K562 (cell line): ENCODE data around the gene LRCOL1. TPM values are rescaled to one million over a fixed set of nuclear protein-coding genes. Genes with fewer than 3 reads are reported as not detected.

ENCODE experiments used
- ATAC-seq: fragments of 200-7000 bp; cut with Tn5 transposase; 3 replicates; pipeline ENCODE4 v1.9.1; 2020; ENCODE audit warnings: moderate library complexity
- BruUV-seq: library from RNA; stranded (reverse); fragments of 400-500 nt; replicated peaks from 2 replicates; lab custom pipeline; 2021; lab: Mats Ljungman, UMichigan
- CTCF ChIA-PET: fragments of 300-600 bp; formaldehyde crosslinking; extraction: SDS; loops from one replicate; lab custom pipeline; 2021; ENCODE audit warnings: low intra/inter-chr PET ratio; lab: Yijun Ruan, JAX
- POLR2A ChIA-PET: fragments of 300-600, 350-650 bp; sonication (Branson Sonifier 250); formaldehyde crosslinking; extraction: SDS; loops from one replicate; lab custom pipeline; 2021; ENCODE audit warnings: antibody characterized with exemption, inconsistent platforms; lab: Yijun Ruan, JAX
- DNase-seq, 4 experiments: peaks; one replicate each; pipeline versions ENCODE4 v3.0.0 to v3.0.0-alpha.2; 2011 to 2018; ENCODE audit warnings: low spot score in 3 of 4, mixed read lengths in 3 of 4; ENCODE audit errors: extremely low read depth in 1 of 4
- FAIRE-seq: peaks from 2 replicates; lab custom pipeline; 2011; peaks lifted over from hg19 to GRCh38; lab: Jason Lieb, UNC
- H2AFZ ChIP-seq: 2 replicates; pipeline ENCODE4 v1.6.0; 2011; ENCODE audit warnings: low read depth, low read length, control low read depth, inconsistent platforms
- H3K27ac ChIP-seq: fragments of 200-600 bp; 3 replicates; pipeline ENCODE4 v1.8.0; 2011; ENCODE audit warnings: low read depth, mild to moderate bottlenecking, control low read depth, inconsistent platforms, low read length, moderate library complexity, mixed read lengths; ENCODE audit errors: extremely low read depth
- H3K27me3 ChIP-seq, 2 experiments: fragments of 300-600 bp in 1 of 2; 2 replicates in 1 of 2; 3 replicates in 1 of 2; pipeline versions ENCODE4 v1.6.0 to v1.8.0; 2011; ENCODE audit warnings: inconsistent platforms in 2 of 2, low read length in 2 of 2, mild to moderate bottlenecking in 1 of 2, mixed read lengths in 1 of 2, moderate library complexity in 1 of 2; ENCODE audit not compliant: control insufficient read depth in 2 of 2, insufficient read depth in 2 of 2
- H3K36me3 ChIP-seq: fragments of 300-600 bp; 3 replicates; pipeline ENCODE4 v1.8.0; 2011; ENCODE audit warnings: mild to moderate bottlenecking, low read length, inconsistent platforms; ENCODE audit not compliant: control insufficient read depth, insufficient read depth
- H3K4me1 ChIP-seq, 2 experiments: fragments of 200-600 bp in 1 of 2; replicated peaks in 1 of 2; 2 replicates in 1 of 2; 3 replicates in 1 of 2; pipeline versions ENCODE4 v1.5.1 to v1.8.0; 2011; ENCODE audit warnings: inconsistent platforms in 2 of 2, low read length in 2 of 2, mild to moderate bottlenecking in 1 of 2, mixed read lengths in 1 of 2, moderate library complexity in 1 of 2; ENCODE audit not compliant: control insufficient read depth in 2 of 2, insufficient read depth in 2 of 2
- H3K4me2 ChIP-seq: 2 replicates; pipeline ENCODE4 v1.6.1; 2011; ENCODE audit warnings: low read length, control low read depth, inconsistent platforms, mixed read lengths; ENCODE audit not compliant: insufficient read depth
- H3K4me3 ChIP-seq: fragments of 200-600 bp; sonication (generic), shearing (Covaris generic); 2 replicates; pipeline ENCODE4 v1.5.1; 2016; ENCODE audit warnings: control low read depth, inconsistent platforms
- H3K79me2 ChIP-seq: fragments of 200-600 bp; 3 replicates; pipeline ENCODE4 v1.8.0; 2011; ENCODE audit warnings: low read length, inconsistent platforms; ENCODE audit not compliant: control insufficient read depth, insufficient read depth
- H3K9ac ChIP-seq, 2 experiments: 2 replicates each; pipeline versions ENCODE4 v1.6.0 to v1.6.1; 2011; ENCODE audit warnings: low read depth in 2 of 2, low read length in 2 of 2, control low read depth in 1 of 2, inconsistent platforms in 1 of 2, mild to moderate bottlenecking in 1 of 2, mixed read lengths in 1 of 2; ENCODE audit not compliant: insufficient read depth in 1 of 2
- H3K9me1 ChIP-seq: one replicate; pipeline ENCODE4 v1.6.0; 2011; ENCODE audit warnings: inconsistent platforms, mild to moderate bottlenecking, low read length, moderate library complexity; ENCODE audit not compliant: control insufficient read depth, insufficient read depth
- H3K9me3 ChIP-seq: replicated peaks from 2 replicates; pipeline ENCODE4 v1.5.1; 2011; ENCODE audit warnings: low read depth, low read length, inconsistent platforms; ENCODE audit not compliant: control insufficient read depth, insufficient read depth
- H4K20me1 ChIP-seq: replicated peaks from 2 replicates; pipeline ENCODE4 v1.6.1; 2011; ENCODE audit warnings: low read length, inconsistent platforms, mixed read lengths; ENCODE audit not compliant: control insufficient read depth, insufficient read depth
- BHLHE40 ChIP-seq: IDR thresholded peaks from 2 replicates; pipeline ENCODE4 v1.6.1; 2011; ENCODE audit warnings: low read length, improper control_type of control experiment
- CC2D1A ChIP-seq: fragments of 450-650 bp; IDR thresholded peaks from 2 replicates; pipeline ENCODE4 v1.6.1; 2017; ENCODE audit warnings: mild to moderate bottlenecking
- CCAR2 ChIP-seq: fragments of 200-400 bp; formaldehyde crosslinking; IDR thresholded peaks from 2 replicates; pipeline ENCODE4 v1.6.1; 2017; ENCODE audit warnings: mild to moderate bottlenecking, low read depth, low read length
- CREM ChIP-seq: IDR thresholded peaks from 2 replicates; pipeline ENCODE4 v1.6.1; 2014; ENCODE audit warnings: antibody characterized with exemption, low read depth
- L3MBTL2 ChIP-seq: fragments of 450-650 bp; IDR thresholded peaks from 2 replicates; pipeline ENCODE4 v1.6.1; 2016; ENCODE audit warnings: mild to moderate bottlenecking, moderate library complexity
- RAD21 ChIP-seq, 2 experiments: fragments of 250-450 bp in 1 of 2; fragments of 450-650 bp in 1 of 2; sonication (Bioruptor Pico) in 1 of 2; formaldehyde crosslinking in 1 of 2; IDR thresholded peaks in 1 of 2; conservative IDR thresholded peaks in 1 of 2; 2 replicates each; pipeline versions ENCODE4 v1.4.0 to v1.8.0; 2020 to 2022; ENCODE audit warnings: mild to moderate bottlenecking in 2 of 2, moderate library complexity in 1 of 2
- RBFOX2 ChIP-seq: fragments of 200-400 bp; formaldehyde crosslinking; IDR thresholded peaks from 2 replicates; pipeline ENCODE4 v1.6.1; 2017; ENCODE audit warnings: low read depth, mild to moderate bottlenecking, low read length, moderate library complexity
- SMARCB1 ChIP-seq: IDR thresholded peaks from 2 replicates; pipeline ENCODE4 v1.6.1; 2011; ENCODE audit warnings: improper control_type of control experiment, low read depth; ENCODE audit not compliant: insufficient read length
- SMC3 ChIP-seq: conservative IDR thresholded peaks from 2 replicates; pipeline ENCODE4 v1.6.1; 2011; ENCODE audit warnings: low read depth, low read length, improper control_type of control experiment; ENCODE audit not compliant: insufficient read depth
- STAG1 ChIP-seq: sonication (generic); formaldehyde crosslinking; IDR thresholded peaks from 2 replicates; pipeline ENCODE4 v1.5.0; 2020; ENCODE audit warnings: missing genetic modification reagents, borderline replicate concordance
- TEAD4 ChIP-seq, 2 experiments: sonication (generic) in 1 of 2; formaldehyde crosslinking in 1 of 2; IDR thresholded peaks; 2 replicates each; pipeline versions ENCODE4 v1.6.1 to v1.8.0; 2012 to 2022; ENCODE audit warnings: borderline replicate concordance in 1 of 2, inconsistent platforms in 1 of 2, low read length in 1 of 2, mild to moderate bottlenecking in 1 of 2, missing genetic modification reagents in 1 of 2
- ZNF121 ChIP-seq: sonication (generic); formaldehyde crosslinking; conservative IDR thresholded peaks from 2 replicates; pipeline ENCODE4 v1.8.0; 2022; ENCODE audit warnings: missing genetic modification reagents
- ZNF347 ChIP-seq: fragments of 450-650 bp; formaldehyde crosslinking; IDR thresholded peaks from 2 replicates; pipeline ENCODE4 v1.4.0; 2020; ENCODE audit warnings: low read depth, mild to moderate bottlenecking, moderate library complexity
- WGBS: fragments of 100-300 bp; shearing (Covaris generic); methylation state at CpG from one replicate; pipeline ENCODE4 v1.1.6; 2016; ENCODE audit warnings: low coverage, mixed read lengths; ENCODE audit not compliant: insufficient coverage; ENCODE audit errors: missing lambda C conversion rate; 5-methylcytosine and 5-hydroxymethylcytosine counted together
- in situ Hi-C: fragments of 300-500 bp; cut with MboI; formaldehyde crosslinking; loops from 4 replicates; pipeline ENCODE4 v1.15.0; 2018; ENCODE audit warnings: inconsistent platforms, mixed read lengths
- intact Hi-C: fragments of 100-400 bp; cut with micrococcal nuclease; formaldehyde crosslinking; loops from 2 replicates; pipeline ENCODE4 v1.14.2; 2022
- polyA plus RNA-seq, 8 experiments: library from polyadenylated mRNA; depleted of rRNA in 4 of 8; stranded (reverse) in 5 of 8; unstranded in 3 of 8; fragments of >200 nt; fragmentation: Nextera tagmentation in 2 of 8; fragmentation: Illumina TruSeq in 1 of 8; extraction: Ambion mirVana in 2 of 8; extraction: Trizol in 1 of 8; gene quantifications; 2 replicates each; pipeline versions ENCODE4 v1.2.1 to v1.2.3, GENCODE V29; 2011 to 2014; ENCODE audit warnings: inconsistent platforms in 1 of 8, missing spikeins in 1 of 8
- total RNA-seq, 7 experiments: library from RNA; depleted of rRNA in 6 of 7; stranded (reverse); fragments of >200 nt in 6 of 7; fragmentation: Illumina TruSeq in 2 of 7; extraction: Trizol in 2 of 7; gene quantifications; 2 replicates each; pipeline versions ENCODE4 v1.2.1 to v1.2.3, GENCODE V29; 2011 to 2021; ENCODE audit warnings: low replicate concordance in 1 of 7
- TF ChIP-seq, protein P1 (sequence below): sonication (generic); formaldehyde crosslinking; IDR thresholded peaks from 2 replicates; pipeline ENCODE4 v1.8.1; 2023; ENCODE audit warnings: mild to moderate bottlenecking, missing genetic modification reagents

Gene LRCOL1
- total and polyA plus RNA-seq, 9 of the 15 experiments (the other 6 are each of a cell fraction or from before 2014, with no cell fraction given) = not detected

DNA sequence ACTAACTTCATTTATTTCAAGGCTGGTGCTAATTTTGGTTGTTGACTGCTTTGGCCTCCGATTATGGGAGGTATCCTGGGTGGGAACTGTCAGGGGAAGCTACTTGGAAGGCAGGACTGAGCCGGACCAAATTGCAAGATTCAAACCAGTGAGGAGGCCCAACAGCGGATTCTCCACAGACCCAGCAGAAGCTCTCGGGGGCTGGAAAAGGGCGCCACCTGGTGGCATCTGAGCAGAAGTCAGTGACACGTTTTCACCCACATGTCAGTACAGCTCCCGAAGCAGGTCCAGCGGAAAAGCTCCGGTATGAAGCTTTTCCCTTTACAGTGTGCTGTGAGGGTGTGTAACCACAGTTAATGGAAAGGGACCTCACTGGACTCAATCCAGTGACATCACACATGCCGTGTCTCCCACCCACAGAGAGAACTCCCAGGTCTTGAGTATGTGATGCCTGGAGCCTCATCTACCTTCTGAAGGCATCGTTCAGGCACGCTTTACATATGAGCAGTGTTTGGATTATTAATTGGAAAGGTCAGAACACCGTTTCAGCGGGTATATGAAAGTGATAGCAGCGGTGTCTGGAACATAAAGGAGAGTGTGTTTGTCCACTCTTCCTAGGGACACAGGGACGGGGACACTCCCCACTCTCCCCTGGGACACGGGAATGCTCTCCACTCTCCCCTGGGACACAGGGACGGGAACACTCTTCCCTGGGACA is 4.6 kb upstream of the LRCOL1 start:
- ATAC-seq = peak; percentile 96
- POLR2A ChIA-PET = interaction anchor here (0.5 to 1.5 kb wide), 8 partner anchors 9 to 277 kb away, joined by 3 to 5 read pairs (median 3); no protein-coding TSS in a partner anchor
- no TSS peak for BruUV-seq
- peak; percentile 97 for FAIRE-seq
- no peaks in the 10 kb centered on the region for H3K79me2 ChIP-seq
- CTCF ChIA-PET = interaction anchor here (1.3 to 2.1 kb wide), 2 partner anchors 14 to 200 kb away, joined by 9 to 17 read pairs; no protein-coding TSS in a partner anchor
- H3K27ac ChIP-seq = no peak overlapping the region
- no peaks in the 10 kb centered on the region for H3K36me3 ChIP-seq
- in situ Hi-C loops = no loop called here
- H3K9me1 ChIP-seq = no peaks in the 10 kb centered on the region
- no peak overlapping the region; the same call in 1 of the 2 replicates for H3K4me2 ChIP-seq
- H3K4me1 ChIP-seq = peaks cover 0 to 16% of the 10 kb centered on the region in 2 experiments; a peak in 2 of 5 replicates
- H4K20me1 ChIP-seq = no peaks in the 10 kb centered on the region; the same call in 1 of the 2 replicates
- H3K9ac ChIP-seq = no peak overlapping the region
- peak; percentile 77 to 90 (median 78) for DNase-seq
- H3K27me3 ChIP-seq = peaks cover 19 to 25% of the 10 kb centered on the region in 2 experiments; a peak in 4 of 5 replicates
- H2AFZ ChIP-seq = peak overlapping the region; percentile 56; the same call in 1 of the 2 replicates
- H3K9me3 ChIP-seq = peaks cover 10% of the 10 kb centered on the region
- intact Hi-C loops = loop anchor here (1.0 kb wide), 2 partner anchors 15 to 200 kb away; no protein-coding TSS in a partner anchor
- WGBS = 6% methylated on average over 18 of the region's 18 CpGs
- no peak overlapping the region for H3K4me3 ChIP-seq
- peak; percentile 86 for TF ChIP-seq STAG1 (CRISPR knock-in tag)
- peak; percentile 69 to 94 for TF ChIP-seq RAD21 (CRISPR knock-in tag; conservative IDR thresholded peaks at IDR 0.05 in 1 of 2, IDR thresholded peaks at IDR 0.05 in 1 of 2)
- TF ChIP-seq ZNF121 (CRISPR knock-in tag) = peak; percentile 43
- TF ChIP-seq CC2D1A = peak; percentile 72
- peak; percentile 87 for TF ChIP-seq SMC3
- no peak for TF ChIP-seq SMARCB1
- 0 out of 2 replicates have a peak, but pooled peaks have one; percentile 56 for TF ChIP-seq BHLHE40
- TF ChIP-seq CREM = peak; percentile 60; the same call in 1 of the 2 replicates
- TF ChIP-seq TEAD4 (IDR thresholded peaks at IDR 0.05; ENCODE audit: low read length) = 0 out of 2 replicates have a peak, but pooled peaks have one; percentile 23
- no peak for TF ChIP-seq TEAD4 (CRISPR knock-in tag; IDR thresholded peaks at IDR 0.05; ENCODE audit: borderline replicate concordance)
- TF ChIP-seq RBFOX2 = no peak
- TF ChIP-seq ZNF347 (CRISPR knock-in tag) = no peak
- no peak for TF ChIP-seq CCAR2
- TF ChIP-seq, protein P1, sequence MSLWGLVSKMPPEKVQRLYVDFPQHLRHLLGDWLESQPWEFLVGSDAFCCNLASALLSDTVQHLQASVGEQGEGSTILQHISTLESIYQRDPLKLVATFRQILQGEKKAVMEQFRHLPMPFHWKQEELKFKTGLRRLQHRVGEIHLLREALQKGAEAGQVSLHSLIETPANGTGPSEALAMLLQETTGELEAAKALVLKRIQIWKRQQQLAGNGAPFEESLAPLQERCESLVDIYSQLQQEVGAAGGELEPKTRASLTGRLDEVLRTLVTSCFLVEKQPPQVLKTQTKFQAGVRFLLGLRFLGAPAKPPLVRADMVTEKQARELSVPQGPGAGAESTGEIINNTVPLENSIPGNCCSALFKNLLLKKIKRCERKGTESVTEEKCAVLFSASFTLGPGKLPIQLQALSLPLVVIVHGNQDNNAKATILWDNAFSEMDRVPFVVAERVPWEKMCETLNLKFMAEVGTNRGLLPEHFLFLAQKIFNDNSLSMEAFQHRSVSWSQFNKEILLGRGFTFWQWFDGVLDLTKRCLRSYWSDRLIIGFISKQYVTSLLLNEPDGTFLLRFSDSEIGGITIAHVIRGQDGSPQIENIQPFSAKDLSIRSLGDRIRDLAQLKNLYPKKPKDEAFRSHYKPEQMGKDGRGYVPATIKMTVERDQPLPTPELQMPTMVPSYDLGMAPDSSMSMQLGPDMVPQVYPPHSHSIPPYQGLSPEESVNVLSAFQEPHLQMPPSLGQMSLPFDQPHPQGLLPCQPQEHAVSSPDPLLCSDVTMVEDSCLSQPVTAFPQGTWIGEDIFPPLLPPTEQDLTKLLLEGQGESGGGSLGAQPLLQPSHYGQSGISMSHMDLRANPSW = 0 out of 2 replicates have a peak, but pooled peaks have one; percentile 27
- peak; percentile 90 for TF ChIP-seq L3MBTL2
